Pancreas (tissue), 10 donors: Measurements from ENCODE around the gene PEX16. TPM values are rescaled to one million over a fixed set of nuclear protein-coding genes. Genes with fewer than 3 reads are reported as not detected.

Experiments
- ATAC-seq, 4 donors: fragments of 200-7000 bp; cut with Tn5 transposase; one replicate each; pipeline versions ENCODE4 v1.8.0 to v1.9.1; 2020; ENCODE audit warnings: mild to moderate bottlenecking in 4 of 4, moderate library complexity in 4 of 4
- DNase-seq, 6 donors: peaks; one replicate each; pipeline ENCODE4 v3.0.0-alpha.2; 2020
- FAIRE-seq: peaks from 2 replicates; lab custom pipeline; 2012; peaks lifted over from hg19 to GRCh38; lab: Jason Lieb, UNC
- H3K27ac ChIP-seq, 4 donors: fragments of 200-600 bp; sonication (generic); 1 replicate in 3 of 4; 2 replicates in 1 of 4; pipeline versions ENCODE4 v1.5.0 to v1.8.0; 2020
- H3K27me3 ChIP-seq, 4 donors: fragments of 200-600 bp; one replicate each; pipeline ENCODE4 v1.8.0; 2021
- H3K36me3 ChIP-seq, 3 donors: fragments of 200-600 bp; sonication (generic) in 1 of 3; one replicate each; pipeline versions ENCODE4 v1.5.0 to v1.8.0; 2020 to 2021
- H3K4me1 ChIP-seq, 3 donors: fragments of 200-600 bp; one replicate each; pipeline ENCODE4 v1.8.0; 2021
- H3K4me3 ChIP-seq, 4 donors: fragments of 200-600 bp; sonication (generic) in 2 of 4; one replicate each; pipeline versions ENCODE4 v1.5.0 to v1.8.0; 2020 to 2021
- H3K9me3 ChIP-seq, 4 donors: fragments of 200-600 bp; one replicate each; pipeline ENCODE4 v1.8.0; 2021
- CTCF ChIP-seq, 4 donors: fragments of 200-600 bp; sonication (generic) in 3 of 4; IDR thresholded peaks; one replicate each; pipeline versions ENCODE4 v1.5.0 to v1.8.0; 2021; ENCODE audit warnings: antibody characterized with exemption in 4 of 4
- WGBS, 2 donors: extraction: QIAGEN DNeasy Blood & Tissue Kit; methylation state at CpG; one replicate each; pipeline ENCODE4 v1.1.7; 2013; 5-methylcytosine and 5-hydroxymethylcytosine counted together
- intact Hi-C, 3 donors: fragments of 100-400 bp; cut with DNase I; formaldehyde crosslinking; loops; one replicate each; pipeline versions ENCODE4 v1.11.1 to v1.14.2; 2022
- polyA plus RNA-seq, 2 donors: library from polyadenylated mRNA; stranded (reverse); fragments of 200-250 nt; gene quantifications; one replicate each; pipeline ENCODE4 v1.2.3, GENCODE V29; 2013
- total RNA-seq, 6 donors: library from RNA; stranded (reverse); fragmentation: NEBNext Ultra II Directional in 4 of 6; extraction: Animal tissue kit (Norgen Biotek cat#: 25700) in 4 of 6; gene quantifications; one replicate each; pipeline versions ENCODE4 v1.2.1 to v1.2.4, GENCODE V29; 2021 to 2023
- donor health status: healthy with polysubstance abuse.
- donor health status: DM: no; HTN: no; CAD: no; lungs with moderate emphysema.
- donor health status: DM: no; HTN: no; CAD: no.
- donor health status: control.
- donor health status: control.
- donor health status: Bipolar disorder and iron deficiency.
- donor health status: DM: yes; HTN: yes; CAD: no.
- donor health status: DM: no; HTN: no; CAD: no.
- donor health status: DM: no; HTN: no; CAD: no.
- donor health status: DM: yes; HTN: yes; CAD: no.

PEX16 gene
- total and polyA plus RNA-seq, 8 donors: 18.6 to 44.3 (median 25.7) TPM

GRCh38 chr11:45864041-45864440 lies 53.6 kb downstream of the PEX16 start:
- H3K27ac ChIP-seq: no peak overlapping the region
- ATAC-seq (no peak), FAIRE-seq (no peak), DNase-seq (no peak)
- H3K4me1 ChIP-seq: peaks cover 5 to 10% (median 6%) of the 10 kb centered on the region in 3 donors
- no peaks in the 10 kb centered on the region for H3K9me3 ChIP-seq
- peaks cover 0 to 76% (median 17%) of the 10 kb centered on the region in 3 donors for H3K36me3 ChIP-seq
- H3K27me3 ChIP-seq: no peaks in the 10 kb centered on the region
- no peak for TF ChIP-seq CTCF (IDR thresholded peaks at IDR 0.05)
- intact Hi-C loops: loop anchor here in 1 of 3 donors (10.0 kb wide), 1 partner anchor 51 kb away; the partner anchor contains the start of gene PEX16
- H3K4me3 ChIP-seq: no peak overlapping the region

- Histone ChIP-seq H3K27ac (no peak overlapping the region), H3K36me3 (peaks cover 0 to 53% (median 17%) of the 10 kb centered on the region in 3 donors), H3K4me3 (no peak overlapping the region), H3K4me1 (peaks cover 31 to 41% (median 32%) of the 10 kb centered on the region in 3 donors), H3K27me3 (no peaks in the 10 kb centered on the region), H3K9me3 (no peaks in the 10 kb centered on the region)
- no peak for ATAC-seq
- 90% methylated on average over 10 of the region's 10 CpGs for WGBS, 2 donors
- FAIRE-seq: no peak
- peak in 1 of 6 donors; percentile 4 for DNase-seq
- intact Hi-C loops: loop anchor here in 1 of 3 donors (10.0 kb wide), 1 partner anchor 54 kb away; the partner anchor contains the start of gene PEX16
- no peak for TF ChIP-seq CTCF (IDR thresholded peaks at IDR 0.05)
Measured at GRCh38 chr11:45860764-45861510, 56.7 kb downstream of the PEX16 start.

GRCh38 chr11:45860348-45860747 lies 57.3 kb downstream of the PEX16 start:
- peaks cover 34 to 47% (median 34%) of the 10 kb centered on the region in 3 donors for H3K4me1 ChIP-seq
- ATAC-seq (no peak), FAIRE-seq (no peak), DNase-seq (no peak)
- 85 to 89% methylated on average over 5 of the region's 5 CpGs for WGBS, 2 donors
- intact Hi-C loops: loop anchor here in 1 of 3 donors (10.0 kb wide), 1 partner anchor 54 kb away; the partner anchor contains the start of gene PEX16
- H3K4me3 ChIP-seq: no peak overlapping the region
- peaks cover 0 to 47% (median 17%) of the 10 kb centered on the region in 3 donors for H3K36me3 ChIP-seq
- peak overlapping the region in 2 of 4 donors; percentile 68 to 75 for H3K27ac ChIP-seq
- TF ChIP-seq CTCF (IDR thresholded peaks at IDR 0.05): no peak
- H3K9me3 ChIP-seq: no peaks in the 10 kb centered on the region
- no peaks in the 10 kb centered on the region for H3K27me3 ChIP-seq

Other genes with a start within 250 kb of the PEX16 start
- gene SLC35C1, start 112.7 kb downstream of the PEX16 start, total RNA-seq: 10 to 100 TPM in 2 of 6 donors, 1 to 10 TPM in 4; 5.4 to 14.2 (median 7.9) TPM
- gene SLC35C1, start 112.7 kb downstream of the PEX16 start, polyA plus RNA-seq: 1 to 10 TPM; 6.3 to 7.6 TPM
- 10 to 100 TPM; 15.3 to 29.4 (median 20.7) TPM for gene CRY2, start 70.4 kb downstream of the PEX16 start, total RNA-seq
- 10 to 100 TPM; 16.0 to 28.5 TPM for gene CRY2, start 70.4 kb downstream of the PEX16 start, polyA plus RNA-seq
- 10 to 100 TPM; 21.3 to 49.7 (median 40.6) TPM for gene MAPK8IP1, start 32.2 kb downstream of the PEX16 start, total RNA-seq
- 10 to 100 TPM; 22.5 to 31.6 TPM for gene MAPK8IP1, start 32.2 kb downstream of the PEX16 start, polyA plus RNA-seq
- under 1 TPM in 5 of 6 donors, not detected in 1; 0.28 to 0.66 (median 0.40) TPM for gene FREY1, start 10.6 kb downstream of the PEX16 start, total RNA-seq
- 1 to 10 TPM in 1 of 2 donors, under 1 TPM in 1; 0.12 to 1.3 TPM for gene FREY1, start 10.6 kb downstream of the PEX16 start, polyA plus RNA-seq
- 10 to 100 TPM in 5 of 6 donors, 1 to 10 TPM in 1; 9.0 to 20.4 (median 16.9) TPM for gene LARGE2, start 4.8 kb upstream of the PEX16 start, total RNA-seq
- gene LARGE2, start 4.8 kb upstream of the PEX16 start, polyA plus RNA-seq: 10 to 100 TPM; 48.2 to 48.4 TPM
- gene PHF21A, start 203.6 kb upstream of the PEX16 start, total RNA-seq: 10 to 100 TPM; 11.8 to 30.3 (median 14.9) TPM
- gene PHF21A, start 203.6 kb upstream of the PEX16 start, polyA plus RNA-seq: 10 to 100 TPM; 11.4 to 13.1 TPM